ENCODE data around the gene NUTM2B.
"Not testable (repeated sequence)": the region's sequence is repeated elsewhere in the genome, so short reads cannot be mapped to it uniquely, and the experiment has no call there.

DNA sequence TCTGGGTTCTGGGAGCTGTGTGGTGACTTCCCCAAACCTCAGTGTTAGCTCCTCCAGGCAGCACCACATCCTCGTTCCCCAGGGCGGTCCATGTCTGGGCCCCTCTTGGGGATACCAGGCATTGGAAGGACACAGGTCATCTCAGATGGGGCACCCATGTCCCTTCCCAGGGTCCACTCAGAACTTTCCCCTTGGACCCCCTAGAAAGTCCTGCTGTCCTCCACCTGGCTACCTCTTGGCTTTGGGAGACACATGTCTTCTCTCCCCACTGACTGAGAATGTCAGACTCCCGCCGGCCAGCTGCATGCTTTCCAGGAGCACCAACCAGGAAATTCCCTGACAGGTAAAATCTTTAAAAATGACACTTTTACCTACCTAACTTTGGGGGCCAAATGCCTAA, 16.4 kb upstream of the NUTM2B start:
- not testable (repeated sequence) for TF ChIP-seq C11orf30 (IDR thresholded peaks at IDR 0.05; ENCODE audit: low read depth); POLR2A (conservative IDR thresholded peaks at IDR 0.05); RBM25 (IDR thresholded peaks at IDR 0.05; ENCODE audit: low read depth, low read length, severe bottlenecking); CTCF (IDR thresholded peaks at IDR 0.05 in 2 of 3, conservative IDR thresholded peaks at IDR 0.05 in 1 of 3; ENCODE audit: insufficient read depth in 2 of 3, low read depth in 1 of 3, low read length in 3 of 3); ZFP1 (CRISPR knock-in tag; IDR thresholded peaks at IDR 0.05); ZFX (CRISPR knock-in tag; IDR thresholded peaks at IDR 0.05); POLR2H (tag; IDR thresholded peaks at IDR 0.05; ENCODE audit: low read depth)
- TF ChIP-seq, protein P1, sequence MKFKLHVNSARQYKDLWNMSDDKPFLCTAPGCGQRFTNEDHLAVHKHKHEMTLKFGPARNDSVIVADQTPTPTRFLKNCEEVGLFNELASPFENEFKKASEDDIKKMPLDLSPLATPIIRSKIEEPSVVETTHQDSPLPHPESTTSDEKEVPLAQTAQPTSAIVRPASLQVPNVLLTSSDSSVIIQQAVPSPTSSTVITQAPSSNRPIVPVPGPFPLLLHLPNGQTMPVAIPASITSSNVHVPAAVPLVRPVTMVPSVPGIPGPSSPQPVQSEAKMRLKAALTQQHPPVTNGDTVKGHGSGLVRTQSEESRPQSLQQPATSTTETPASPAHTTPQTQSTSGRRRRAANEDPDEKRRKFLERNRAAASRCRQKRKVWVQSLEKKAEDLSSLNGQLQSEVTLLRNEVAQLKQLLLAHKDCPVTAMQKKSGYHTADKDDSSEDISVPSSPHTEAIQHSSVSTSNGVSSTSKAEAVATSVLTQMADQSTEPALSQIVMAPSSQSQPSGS (CRISPR knock-in tag; IDR thresholded peaks at IDR 0.05): not testable (repeated sequence)
